Medulla oblongata (tissue), 1 donor: ENCODE results near the gene RNF11.

ENCODE experiments used
- DNase-seq: peaks from one replicate; pipeline ENCODE4 v3.0.0-alpha.2; 2015; ENCODE audit errors: extremely low spot score

The RNF11 gene

GRCh38 chr1:51313268-51313852 lies 77.3 kb downstream of the RNF11 start:
- DNase-seq = no peak

DNA sequence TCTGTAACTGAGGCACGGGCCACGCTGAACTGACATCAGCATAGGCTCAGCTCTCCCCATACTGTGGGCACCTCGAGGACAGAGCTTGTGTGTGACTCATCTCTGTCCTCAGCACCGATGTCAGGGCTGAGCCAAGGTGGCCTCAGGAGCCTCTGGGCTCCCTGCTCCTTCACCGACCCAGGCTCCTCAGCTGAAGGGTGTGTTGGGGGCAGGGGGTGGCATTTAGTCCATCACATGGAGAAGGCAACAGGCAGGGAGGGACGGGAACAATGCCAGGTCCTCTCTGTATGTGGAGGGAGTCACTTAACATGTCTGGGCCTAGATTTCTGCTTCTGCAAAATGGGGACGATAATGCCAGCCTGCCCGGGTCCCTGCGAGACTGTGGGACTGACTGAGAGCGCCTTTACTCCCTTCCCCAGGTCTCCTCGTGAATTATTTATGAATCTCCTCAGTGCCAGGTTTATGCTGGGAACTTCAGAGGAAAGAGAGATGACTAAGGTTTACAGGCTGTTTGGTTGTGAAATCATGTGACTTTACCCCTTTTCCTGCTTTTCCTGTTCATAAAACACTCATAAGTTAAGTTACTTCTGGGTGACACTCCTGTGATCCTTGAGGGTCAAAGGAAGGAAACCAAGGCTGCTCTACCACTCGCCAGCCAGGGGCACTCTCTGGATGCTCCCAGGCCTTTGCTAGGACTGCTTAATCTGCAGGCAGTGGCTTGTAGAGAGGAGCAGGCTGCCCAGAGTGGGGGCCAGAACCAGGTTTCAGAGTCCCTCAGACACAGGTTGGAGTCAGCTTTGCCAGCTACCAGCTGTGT lies 78.1 kb downstream of the RNF11 start:
- no peak for DNase-seq

DNA sequence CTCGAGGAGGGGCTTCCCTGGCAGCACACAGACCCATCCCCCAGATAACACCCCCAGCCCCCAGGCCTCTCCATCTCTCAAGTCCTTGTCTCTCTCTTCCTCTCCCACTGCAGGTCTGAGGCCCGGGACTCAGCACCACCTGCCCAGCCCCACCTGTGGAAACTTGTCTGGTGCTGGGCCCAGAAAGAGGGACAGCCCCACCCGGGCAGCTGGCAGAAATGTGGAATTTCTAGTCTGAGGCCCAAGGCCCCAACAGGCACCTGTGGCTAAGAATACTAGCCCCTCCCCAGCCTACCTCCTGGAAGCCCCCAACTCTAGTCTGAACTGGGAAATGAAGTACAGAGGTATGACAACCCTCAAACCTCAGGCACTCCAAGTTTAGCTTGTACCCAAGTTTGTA lies 78.9 kb downstream of the RNF11 start:
- no peak for DNase-seq

DNA sequence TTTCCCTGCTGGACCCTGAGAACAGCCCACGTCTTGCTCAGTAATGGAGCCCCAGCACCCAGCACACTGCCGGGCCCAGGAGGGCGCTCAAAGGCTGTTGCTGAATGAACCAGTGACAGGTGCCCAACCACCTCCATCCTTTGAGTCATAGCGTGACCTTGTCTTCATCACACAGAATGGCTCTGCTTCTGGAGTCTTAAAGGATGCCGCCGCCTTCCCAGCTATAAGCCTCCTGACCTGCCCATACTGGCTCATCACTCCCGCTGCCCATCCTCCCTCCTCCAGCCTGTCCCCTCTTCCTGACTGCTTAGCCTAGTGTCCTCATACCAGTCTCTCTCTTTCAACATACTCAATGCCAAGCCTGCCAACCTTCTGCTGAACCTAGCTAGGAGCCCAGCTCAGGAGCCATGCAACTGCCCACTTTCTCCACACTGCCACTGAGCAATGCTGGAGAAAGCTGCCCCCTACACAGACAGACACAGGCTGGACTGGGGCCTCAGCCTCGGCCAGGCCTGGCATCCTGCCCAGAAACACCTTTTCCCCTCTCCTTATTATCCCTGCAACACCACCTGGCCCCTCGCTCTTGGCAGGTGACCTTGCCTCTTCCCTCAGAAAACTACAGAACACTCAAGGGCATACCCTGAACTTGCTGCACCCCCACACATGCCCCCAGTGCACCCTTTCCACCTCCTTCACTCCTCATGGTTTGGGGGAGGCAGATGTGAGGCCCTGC lies 80.2 kb downstream of the RNF11 start:
- DNase-seq = no peak

DNA sequence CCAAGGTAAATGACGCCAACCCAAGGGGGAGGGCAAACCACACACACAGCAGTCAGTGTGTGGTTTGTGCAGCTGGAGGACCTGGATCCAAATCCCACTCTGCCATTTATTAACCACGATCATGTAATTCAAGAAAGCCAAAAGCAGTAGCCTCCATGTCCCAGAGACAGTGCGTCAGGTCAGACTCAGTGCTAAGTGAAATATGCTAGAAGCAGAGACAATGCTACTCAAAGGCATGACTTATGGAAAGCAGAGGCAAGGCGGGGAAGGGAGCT lies 80.7 kb downstream of the RNF11 start:
- no peak for DNase-seq

DNA sequence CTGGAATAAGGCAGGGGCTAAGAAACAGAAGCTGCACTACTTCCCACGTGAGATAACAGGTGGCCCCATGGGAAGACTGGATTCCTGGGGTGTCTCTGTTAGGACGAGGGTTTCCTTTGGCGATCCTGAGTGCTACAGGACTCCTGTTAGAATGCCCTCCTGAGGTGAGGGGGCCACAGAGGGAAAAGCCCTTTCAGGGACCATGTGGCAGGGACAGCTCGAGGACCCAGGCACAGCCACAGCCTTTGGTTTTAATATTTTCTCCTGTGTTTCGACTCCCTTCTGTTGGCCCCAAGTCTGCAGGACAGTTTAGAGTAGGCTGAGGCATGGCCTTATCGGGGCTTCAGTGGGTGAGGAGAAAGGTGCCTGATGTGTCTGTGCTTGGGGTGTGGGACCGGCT lies 81.7 kb downstream of the RNF11 start:
- no peak for DNase-seq

DNA sequence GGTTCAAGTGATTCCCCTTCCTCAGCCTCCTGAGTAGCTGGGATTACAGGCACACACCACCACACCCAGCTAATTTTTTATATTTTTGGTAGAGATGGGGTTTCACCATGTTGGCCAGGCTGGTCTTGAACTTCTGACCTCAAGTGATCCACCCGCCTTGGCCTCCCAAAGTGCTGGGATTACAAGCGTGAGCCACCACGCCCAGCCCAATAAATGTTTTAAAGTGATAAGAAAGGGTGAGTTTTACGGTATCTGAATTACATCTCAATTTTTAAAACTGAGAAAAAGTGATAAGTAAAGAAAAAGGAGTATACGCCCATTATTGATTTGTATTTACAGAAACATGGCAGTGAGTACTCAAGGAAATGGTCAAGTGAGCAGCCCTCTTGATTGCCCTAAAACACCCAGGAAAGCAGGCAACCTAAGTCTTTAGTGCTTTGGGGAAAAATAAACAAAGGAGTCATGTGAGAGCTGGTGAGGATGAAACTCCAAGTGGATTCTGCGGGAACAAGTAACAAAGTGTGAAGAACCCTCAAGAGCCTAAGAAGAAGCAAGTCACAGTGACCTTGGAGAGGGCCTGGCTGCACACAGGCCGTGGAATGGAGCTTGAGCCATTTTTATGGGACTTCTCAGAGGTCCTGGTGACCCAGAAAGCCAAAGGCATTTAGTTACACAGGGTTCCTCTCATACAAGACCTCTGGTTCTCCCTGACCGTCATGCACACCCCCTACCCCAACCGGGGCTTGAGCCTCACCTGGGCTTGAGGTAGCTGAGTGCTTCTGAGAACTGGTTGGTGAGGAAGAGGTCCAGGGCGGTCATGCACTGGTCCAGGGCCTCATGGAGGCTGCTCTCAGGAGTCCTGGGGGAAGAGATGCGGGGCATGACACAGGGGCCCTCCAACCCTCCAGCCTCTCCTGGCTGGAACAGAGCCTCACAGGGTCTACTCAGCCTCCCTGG lies 85.2 kb downstream of the RNF11 start:
- no peak for DNase-seq

GRCh38 chr1:51321924-51322280 lies 85.8 kb downstream of the RNF11 start:
- no peak for DNase-seq

DNA sequence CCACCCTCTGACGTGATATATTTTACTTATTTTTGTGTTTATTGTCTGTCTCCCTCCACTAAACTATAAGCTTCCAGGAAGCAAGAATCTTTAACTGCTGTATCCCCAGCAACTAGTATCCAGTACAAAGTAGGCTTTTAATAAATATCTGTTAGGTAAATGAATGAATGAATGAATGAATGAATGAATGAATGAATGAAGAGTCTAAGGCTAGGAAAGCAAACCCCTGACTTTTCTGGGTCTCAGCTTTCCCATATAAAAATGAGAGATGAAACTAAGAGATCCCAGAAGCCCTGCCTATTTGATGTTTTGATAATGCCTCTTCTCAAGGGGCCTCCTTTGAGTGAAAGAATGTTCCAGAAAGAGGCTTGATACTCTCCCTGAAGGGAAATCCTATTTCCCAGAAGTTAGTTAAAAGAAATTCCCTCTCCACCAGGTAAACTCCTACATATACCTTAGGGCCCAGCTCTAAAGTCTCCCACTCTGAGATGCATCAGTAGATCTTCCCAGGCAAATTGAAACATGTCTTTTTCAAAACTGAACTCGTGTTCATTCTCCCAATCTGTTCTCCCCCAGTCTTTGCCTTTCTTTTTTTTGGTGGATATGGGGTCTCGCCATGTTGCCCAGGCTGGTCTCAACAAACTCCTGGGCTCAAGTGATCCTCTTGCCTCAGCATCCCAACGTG lies 86.5 kb downstream of the RNF11 start:
- no peak for DNase-seq
